SK-N-SH (cell line): ENCODE measurements around the gene ARHGAP26.

ENCODE experiments used
- CTCF ChIP-seq: fragments of 200-600 bp; sonication (generic); IDR thresholded peaks from 2 replicates; pipeline ENCODE4 v1.6.1; 2017; ENCODE audit warnings: antibody characterized with exemption, mild to moderate bottlenecking, moderate library complexity
- GABPA ChIP-seq: IDR thresholded peaks from 2 replicates; pipeline ENCODE4 v1.4.0; 2012; ENCODE audit warnings: low read depth, mild to moderate bottlenecking
- MEF2A ChIP-seq: IDR thresholded peaks from 2 replicates; pipeline ENCODE4 v1.4.0; 2012; ENCODE audit warnings: low read depth, borderline replicate concordance
- POLR2AphosphoS5 ChIP-seq: IDR thresholded peaks from 2 replicates; pipeline ENCODE4 v1.6.1; 2012; ENCODE audit warnings: low read depth, low read length
- SIN3A ChIP-seq: IDR thresholded peaks from 2 replicates; pipeline ENCODE4 v1.6.1; 2012; ENCODE audit warnings: low read depth, mild to moderate bottlenecking, low read length, moderate library complexity, borderline replicate concordance

GRCh38 chr5:143110591-143110990, 340.4 kb downstream of the ARHGAP26 start:
- no peak for TF ChIP-seq CTCF
- no peak for TF ChIP-seq SIN3A
- TF ChIP-seq POLR2AphosphoS5 = no peak
- TF ChIP-seq GABPA = no peak
- TF ChIP-seq MEF2A = no peak
